HG02759 (cell line): ENCODE results near the gene SPTLC2.
A peak's percentile ranks its signal among the peaks of the same experiment; 100 is the strongest.

Source experiments
- ATAC-seq: cut with Tn5 transposase; IDR thresholded peaks from one replicate; pipeline ENCODE4 v1.9.1; 2021; ENCODE audit warnings: mild to moderate bottlenecking, moderate library complexity; ENCODE audit not compliant: unreplicated experiment

The SPTLC2 gene

GRCh38 chr14:77625360-77625759 lies 8.9 kb upstream of the SPTLC2 start:
- ATAC-seq, result no peak

GRCh38 chr14:77623201-77623600 lies 6.8 kb upstream of the SPTLC2 start:
- no peak for ATAC-seq

- no peak for ATAC-seq
Observed at GRCh38 chr14:77622366-77622961, 6.0 kb upstream of the SPTLC2 start.

- no peak for ATAC-seq
Observed at GRCh38 chr14:77620222-77620870, 3.9 kb upstream of the SPTLC2 start.

GRCh38 chr14:77618381-77618970 lies 2.0 kb upstream of the SPTLC2 start:
- ATAC-seq, result no peak

GRCh38 chr14:77616133-77616453 lies 344 bp downstream of the SPTLC2 start:
- ATAC-seq, result peak; percentile 24

GRCh38 chr14:77615361-77616132 lies 890 bp downstream of the SPTLC2 start:
- ATAC-seq, result no peak

GRCh38 chr14:77613201-77613600 lies 3.2 kb downstream of the SPTLC2 start:
- ATAC-seq, result no peak

- no peak for ATAC-seq
Observed at GRCh38 chr14:77612011-77612620, 4.3 kb downstream of the SPTLC2 start.

- no peak for ATAC-seq
Observed at GRCh38 chr14:77610553-77610952, 5.9 kb downstream of the SPTLC2 start.

- no peak for ATAC-seq
Observed at GRCh38 chr14:77609922-77610321, 6.5 kb downstream of the SPTLC2 start.

GRCh38 chr14:77607741-77608302 lies 8.6 kb downstream of the SPTLC2 start:
- ATAC-seq, result peak; percentile 57

GRCh38 chr14:77605392-77605972 lies 11.0 kb downstream of the SPTLC2 start:
- ATAC-seq, result no peak

- ATAC-seq, result no peak
Observed at GRCh38 chr14:77603654-77604255, 12.7 kb downstream of the SPTLC2 start.

GRCh38 chr14:77603031-77603430 lies 13.4 kb downstream of the SPTLC2 start:
- ATAC-seq, result no peak

- no peak for ATAC-seq
Observed at GRCh38 chr14:77601846-77602619, 14.4 kb downstream of the SPTLC2 start.

GRCh38 chr14:77599889-77600288 lies 16.5 kb downstream of the SPTLC2 start:
- ATAC-seq, result no peak

- ATAC-seq, result no peak
Observed at GRCh38 chr14:77598366-77599070, 17.9 kb downstream of the SPTLC2 start.

GRCh38 chr14:77593501-77593961 lies 22.9 kb downstream of the SPTLC2 start:
- peak; percentile 53 for ATAC-seq
